Fibroblast of lung (primary cell): Measurements from ENCODE around the gene TSSK3.

Source experiments
- CTCF ChIP-seq, 2 donors: IDR thresholded peaks in 1 of 2; conservative IDR thresholded peaks in 1 of 2; 1 replicate in 1 of 2; 2 replicates in 1 of 2; pipeline ENCODE4 v1.5.1; 2011 to 2012; ENCODE audit warnings: low read length in 2 of 2, control low read depth in 1 of 2, inconsistent platforms in 1 of 2, low read depth in 1 of 2, mild to moderate bottlenecking in 1 of 2
- EZH2 ChIP-seq: IDR thresholded peaks from 2 replicates; pipeline ENCODE4 v1.5.1; 2012; ENCODE audit warnings: low read length, control low read depth, mild to moderate bottlenecking; ENCODE audit errors: missing control alignments

- no peak for TF ChIP-seq CTCF (conservative IDR thresholded peaks at IDR 0.05 in 1 of 2, IDR thresholded peaks at IDR 0.05 in 1 of 2; ENCODE audit: low read depth in 1 of 2, low read length in 2 of 2)
- TF ChIP-seq EZH2: no peak
These were observed 25.8 kb upstream of the TSSK3 start for GRCh38 chr1:32336591-32336932.
